ENCODE measurements around the gene PFN4.
"Not testable (repeated sequence)": the region's sequence is repeated elsewhere in the genome, so short reads cannot be mapped to it uniquely, and the experiment has no call there.

The PFN4 gene

GRCh38 chr2:24153478-24153877, 30.3 kb upstream of the PFN4 start:
- H3K79me2 ChIP-seq (ENCODE audit: low read length): no peaks in the 10 kb centered on the region
- no peaks in the 10 kb centered on the region for H3K36me3 ChIP-seq (replicated peaks; ENCODE audit: insufficient read depth, low read length)
- H3K9me2 ChIP-seq (replicated peaks; ENCODE audit: insufficient read depth, low read length): no peaks in the 10 kb centered on the region
- H3K27me3 ChIP-seq (replicated peaks; ENCODE audit: insufficient read depth, low read length): no peaks in the 10 kb centered on the region
- TF ChIP-seq EZH2 (optimal IDR thresholded peaks at IDR 0.05; ENCODE audit: low read depth, low read length) (no peak), CTCF (IDR thresholded peaks at IDR 0.05; ENCODE audit: low read length) (no peak)
- no peak overlapping the region for H3K27ac ChIP-seq (ENCODE audit: low read length)
- H2AFZ ChIP-seq (ENCODE audit: low read length): no peak overlapping the region
- H3F3A ChIP-seq (ENCODE audit: insufficient read depth, low read length): no peaks in the 10 kb centered on the region
- no peak overlapping the region for H3K4me2 ChIP-seq (ENCODE audit: low read depth, low read length)
- H3K9ac ChIP-seq (ENCODE audit: low read length): no peak overlapping the region
- no peaks in the 10 kb centered on the region for H4K20me1 ChIP-seq (ENCODE audit: insufficient read depth, low read length)
- no peaks in the 10 kb centered on the region for H3K9me3 ChIP-seq (replicated peaks; ENCODE audit: insufficient read depth, low read length)
- H3K4me1 ChIP-seq (ENCODE audit: low read length): no peaks in the 10 kb centered on the region
- DNase-seq: no peak
- H3K4me3 ChIP-seq (ENCODE audit: low read length): no peak overlapping the region

GRCh38 chr2:24152413-24153197, 29.5 kb upstream of the PFN4 start:
- no peaks in the 10 kb centered on the region for H3K79me2 ChIP-seq (ENCODE audit: low read length)
- no peak overlapping the region for H3K4me3 ChIP-seq (ENCODE audit: low read length)
- H3K9ac ChIP-seq (ENCODE audit: low read length): no peak overlapping the region
- H3K9me3 ChIP-seq (replicated peaks; ENCODE audit: insufficient read depth, low read length): no peaks in the 10 kb centered on the region
- H3K9me2 ChIP-seq (replicated peaks; ENCODE audit: insufficient read depth, low read length): no peaks in the 10 kb centered on the region
- DNase-seq: no peak
- H3K27ac ChIP-seq (ENCODE audit: low read length): no peak overlapping the region
- H2AFZ ChIP-seq (ENCODE audit: low read length): no peak overlapping the region
- H4K20me1 ChIP-seq (ENCODE audit: insufficient read depth, low read length): no peaks in the 10 kb centered on the region
- no peaks in the 10 kb centered on the region for H3K4me1 ChIP-seq (ENCODE audit: low read length)
- H3K4me2 ChIP-seq (ENCODE audit: low read depth, low read length): no peak overlapping the region
- H3F3A ChIP-seq (ENCODE audit: insufficient read depth, low read length): no peaks in the 10 kb centered on the region
- TF ChIP-seq CTCF (IDR thresholded peaks at IDR 0.05; ENCODE audit: low read length) (no peak), EZH2phosphoT487 (IDR thresholded peaks at IDR 0.05; ENCODE audit: low read length) (no peak), EZH2 (optimal IDR thresholded peaks at IDR 0.05; ENCODE audit: low read depth, low read length) (no peak)
- no peaks in the 10 kb centered on the region for H3K27me3 ChIP-seq (replicated peaks; ENCODE audit: insufficient read depth, low read length)
- no peaks in the 10 kb centered on the region for H3K36me3 ChIP-seq (replicated peaks; ENCODE audit: insufficient read depth, low read length)

- no peak for TF ChIP-seq CTCF (IDR thresholded peaks at IDR 0.05; ENCODE audit: low read length)
Observed at GRCh38 chr2:24147364-24147763, 24.2 kb upstream of the PFN4 start.

GRCh38 chr2:24140305-24140704, 17.2 kb upstream of the PFN4 start:
- H3K4me2 ChIP-seq (ENCODE audit: low read depth, low read length); H3K27ac ChIP-seq (ENCODE audit: low read length); H3K4me3 ChIP-seq (ENCODE audit: low read length); H3K79me2 ChIP-seq (ENCODE audit: low read length); DNase-seq; H3F3A ChIP-seq (ENCODE audit: insufficient read depth, low read length); H3K27me3 ChIP-seq (replicated peaks; ENCODE audit: insufficient read depth, low read length); H3K9ac ChIP-seq (ENCODE audit: low read length); H3K9me2 ChIP-seq (replicated peaks; ENCODE audit: insufficient read depth, low read length); H2AFZ ChIP-seq (ENCODE audit: low read length); H3K4me1 ChIP-seq (ENCODE audit: low read length); H3K9me3 ChIP-seq (replicated peaks; ENCODE audit: insufficient read depth, low read length); H3K36me3 ChIP-seq (replicated peaks; ENCODE audit: insufficient read depth, low read length); H4K20me1 ChIP-seq (ENCODE audit: insufficient read depth, low read length): not testable (repeated sequence)

More at GRCh38 chr2:24147364-24147763, 24.2 kb upstream of the PFN4 start:
- Histone ChIP-seq H3K79me2 (ENCODE audit: low read length) (no peaks in the 10 kb centered on the region), H3K27ac (ENCODE audit: low read length) (no peak overlapping the region), H3K9me2 (replicated peaks; ENCODE audit: insufficient read depth, low read length) (no peaks in the 10 kb centered on the region), H3K9ac (ENCODE audit: low read length) (no peak overlapping the region), H3K9me3 (replicated peaks; ENCODE audit: insufficient read depth, low read length) (no peaks in the 10 kb centered on the region), H3F3A (ENCODE audit: insufficient read depth, low read length) (no peaks in the 10 kb centered on the region), H3K4me3 (ENCODE audit: low read length) (no peak overlapping the region), H3K36me3 (replicated peaks; ENCODE audit: insufficient read depth, low read length) (no peaks in the 10 kb centered on the region), H3K27me3 (replicated peaks; ENCODE audit: insufficient read depth, low read length) (no peaks in the 10 kb centered on the region), H3K4me2 (ENCODE audit: low read depth, low read length) (no peak overlapping the region), H3K4me1 (ENCODE audit: low read length) (no peaks in the 10 kb centered on the region), H2AFZ (ENCODE audit: low read length) (no peak overlapping the region), H4K20me1 (ENCODE audit: insufficient read depth, low read length) (no peaks in the 10 kb centered on the region)
- DNase-seq: no peak

Measured in MM.1S (cell line).